Adipocyte (in vitro differentiated cells): Measurements from ENCODE around the gene APBB3.
A peak's percentile ranks its signal among the peaks of the same experiment; 100 is the strongest.

Experiments used
- DNase-seq: peaks from one replicate; pipeline ENCODE4 v3.0.0-alpha.2; 2015; ENCODE audit warnings: low read depth
- H3K27me3 ChIP-seq: replicated peaks from 2 replicates; pipeline ENCODE4 v1.7.0; 2013; ENCODE audit warnings: mild to moderate bottlenecking, low read length, moderate library complexity; ENCODE audit not compliant: control insufficient read depth, insufficient read depth
- H3K36me3 ChIP-seq: 2 replicates; pipeline ENCODE4 v1.7.0; 2013; ENCODE audit warnings: low read length, mild to moderate bottlenecking, moderate library complexity; ENCODE audit not compliant: control insufficient read depth, insufficient read depth, severe bottlenecking
- H3K4me1 ChIP-seq: 2 replicates; pipeline ENCODE4 v1.7.0; 2013; ENCODE audit warnings: mild to moderate bottlenecking, low read length, moderate library complexity; ENCODE audit not compliant: control insufficient read depth, insufficient read depth
- H3K4me3 ChIP-seq: 2 replicates; pipeline ENCODE4 v1.7.0; 2013; ENCODE audit warnings: mild to moderate bottlenecking, low read length, moderate library complexity
- H3K9ac ChIP-seq: 2 replicates; pipeline ENCODE4 v1.7.0; 2013; ENCODE audit warnings: mild to moderate bottlenecking, low read length, moderate library complexity
- H3K9me3 ChIP-seq: 2 replicates; pipeline ENCODE4 v1.7.0; 2013; ENCODE audit warnings: mild to moderate bottlenecking, low read length, moderate library complexity; ENCODE audit not compliant: control insufficient read depth

APBB3 gene

DNA sequence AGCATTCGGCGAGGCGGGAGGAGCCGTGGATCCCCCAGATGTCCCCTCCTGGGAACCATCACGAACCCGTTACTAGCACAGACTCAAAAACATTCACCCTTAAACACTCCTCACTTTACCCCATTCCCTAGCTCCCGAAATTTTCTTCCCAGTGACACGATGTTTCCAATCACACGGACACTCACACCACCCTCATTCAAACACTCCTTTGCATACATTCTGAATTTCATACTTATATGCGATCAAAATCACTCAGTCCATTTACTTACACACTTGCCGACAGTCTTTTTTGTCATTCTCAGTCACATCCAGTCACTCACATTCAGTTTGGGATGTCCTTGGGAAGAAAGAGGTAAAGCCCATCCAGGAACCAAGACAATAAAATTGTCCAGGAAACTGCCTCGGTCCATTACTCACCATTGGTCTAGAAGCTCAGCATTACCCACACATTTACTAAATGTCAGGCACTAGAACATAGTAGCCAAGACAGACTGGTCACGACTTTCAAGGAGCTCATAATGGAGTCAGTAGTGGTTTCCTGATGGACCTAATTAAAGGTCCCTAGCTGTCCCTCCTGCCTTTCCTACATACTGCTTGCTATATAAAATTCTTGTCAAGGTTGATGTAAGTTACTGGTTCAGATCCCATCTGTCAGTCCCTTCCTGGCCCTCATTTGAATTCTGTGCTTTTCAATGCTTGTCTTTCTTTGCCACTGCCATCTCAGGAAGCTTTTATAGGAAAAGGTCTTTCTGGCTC is 804 bp upstream of the APBB3 start:
- DNase-seq = peak; percentile 40
- H3K4me1 ChIP-seq = peaks cover 42% of the 10 kb centered on the region
- H3K27me3 ChIP-seq = no peaks in the 10 kb centered on the region
- H3K9ac ChIP-seq = peak overlapping the region; percentile 94
- H3K9me3 ChIP-seq = no peaks in the 10 kb centered on the region
- H3K4me3 ChIP-seq = peak overlapping the region; percentile 97
- peaks cover 28% of the 10 kb centered on the region for H3K36me3 ChIP-seq

DNA sequence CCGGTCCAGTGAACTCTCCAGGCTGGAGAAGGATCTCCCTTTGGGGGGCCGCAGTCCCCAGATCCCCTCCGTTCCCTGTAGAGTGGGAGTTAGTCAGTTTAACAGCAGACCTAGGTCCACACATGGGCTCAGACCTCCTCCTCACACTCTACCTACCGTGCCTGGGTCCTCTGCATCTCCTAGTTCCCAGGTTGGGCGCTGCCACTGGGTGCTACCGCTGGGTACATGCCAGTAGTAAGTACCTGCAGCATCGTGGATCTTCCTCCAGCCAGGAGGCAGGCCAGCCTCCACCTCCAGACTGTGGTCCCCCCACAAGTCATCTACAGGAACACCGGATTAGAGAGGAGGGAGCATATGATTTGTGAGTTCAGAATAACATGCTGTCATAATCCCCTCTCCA is 802 bp downstream of the APBB3 start:
- Histone ChIP-seq H3K4me1 (peaks cover 32% of the 10 kb centered on the region), H3K36me3 (peaks cover 30% of the 10 kb centered on the region), H3K9ac (peak overlapping the region; percentile 94), H3K4me3 (peak overlapping the region; percentile 97), H3K9me3 (no peaks in the 10 kb centered on the region), H3K27me3 (no peaks in the 10 kb centered on the region)
- no peak for DNase-seq

DNA sequence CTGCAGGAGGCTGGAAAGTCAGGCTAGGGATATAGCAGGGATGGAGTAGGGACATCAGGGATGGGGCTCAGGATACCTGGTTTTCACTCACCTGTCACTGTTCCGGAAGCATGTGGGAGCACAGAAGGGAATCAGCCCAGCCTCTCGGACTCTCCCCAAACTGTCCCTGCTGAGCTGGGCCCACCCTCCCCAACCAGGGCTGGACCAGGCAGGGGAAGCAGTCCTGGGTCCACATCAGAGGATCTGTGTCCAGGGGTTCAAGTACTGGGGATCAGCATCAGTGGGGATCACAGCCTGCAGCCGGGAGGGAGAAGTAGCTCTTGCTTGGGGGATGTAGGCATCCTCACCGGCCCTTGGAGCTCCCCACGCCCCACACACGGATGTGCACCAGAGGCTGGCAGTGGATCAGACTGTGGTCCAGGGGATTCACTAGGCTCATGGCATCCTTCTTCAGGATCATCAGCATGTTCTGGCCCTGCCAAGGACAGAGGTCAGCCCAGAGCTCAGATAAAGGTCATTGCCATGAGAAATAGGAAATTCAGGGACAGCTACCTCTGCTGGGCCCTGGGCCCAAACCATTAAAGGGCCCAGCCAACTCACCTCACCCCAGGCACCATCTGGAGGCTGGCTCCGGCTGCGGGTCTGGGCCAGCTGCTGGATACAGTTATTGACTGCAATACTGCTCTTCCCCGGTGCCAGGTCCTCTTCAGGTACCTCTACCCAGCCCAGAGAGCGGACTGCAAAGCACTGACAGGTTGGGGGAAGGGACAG is 2.5 kb downstream of the APBB3 start:
- Histone ChIP-seq H3K4me1 (peaks cover 34% of the 10 kb centered on the region), H3K27me3 (no peaks in the 10 kb centered on the region), H3K9me3 (no peaks in the 10 kb centered on the region), H3K36me3 (peaks cover 19% of the 10 kb centered on the region), H3K4me3 (no peak overlapping the region), H3K9ac (no peak overlapping the region)
- DNase-seq = no peak

DNA sequence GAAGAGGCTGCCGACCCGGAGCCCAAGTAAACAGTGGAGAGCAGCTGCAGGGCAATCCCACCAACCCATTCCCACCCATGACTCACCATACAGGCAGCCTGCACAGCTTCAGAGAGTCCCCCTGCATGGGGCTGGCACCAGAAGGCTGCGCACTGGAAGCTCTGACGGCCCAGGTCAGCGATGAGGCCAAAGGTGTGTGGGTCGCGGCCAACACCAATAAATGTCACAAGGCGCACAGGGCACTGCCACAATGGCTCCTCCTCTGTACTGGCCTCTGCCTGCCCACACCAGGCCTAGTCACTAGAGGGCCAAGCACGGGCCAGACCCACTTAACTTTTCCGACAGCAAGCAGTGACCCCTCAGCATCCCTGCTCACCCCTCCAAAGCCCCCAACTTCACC is 4.2 kb downstream of the APBB3 start:
- H3K27me3 ChIP-seq = no peaks in the 10 kb centered on the region
- H3K9me3 ChIP-seq = no peaks in the 10 kb centered on the region
- H3K36me3 ChIP-seq = peaks cover 13% of the 10 kb centered on the region
- H3K9ac ChIP-seq = no peak overlapping the region
- peaks cover 30% of the 10 kb centered on the region for H3K4me1 ChIP-seq
- DNase-seq = no peak
- no peak overlapping the region for H3K4me3 ChIP-seq

DNA sequence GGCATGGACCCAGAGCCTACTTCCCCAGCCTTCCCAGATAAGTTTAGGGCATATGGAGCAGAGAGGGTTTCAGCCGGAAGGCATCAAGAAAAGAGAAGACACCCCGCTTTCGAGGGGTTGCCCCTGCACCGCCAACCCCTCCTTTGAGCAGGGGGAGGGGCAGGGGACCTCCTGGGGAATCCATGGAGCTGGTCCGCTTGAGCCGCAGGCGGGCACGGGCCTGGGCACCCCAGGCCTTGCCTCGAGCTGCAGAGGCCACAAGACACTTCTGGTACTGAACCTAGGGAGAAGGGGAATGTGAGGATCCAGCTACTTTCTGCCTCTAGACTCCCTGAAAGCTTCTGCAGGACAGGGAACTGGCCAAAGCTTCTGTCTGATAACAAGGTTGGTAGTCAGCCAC is 5.9 kb downstream of the APBB3 start:
- Histone ChIP-seq H3K36me3 (peaks cover 13% of the 10 kb centered on the region), H3K9ac (peak overlapping the region; percentile 96), H3K27me3 (no peaks in the 10 kb centered on the region), H3K4me1 (peaks cover 32% of the 10 kb centered on the region), H3K9me3 (no peaks in the 10 kb centered on the region), H3K4me3 (no peak overlapping the region)
- no peak for DNase-seq

DNA sequence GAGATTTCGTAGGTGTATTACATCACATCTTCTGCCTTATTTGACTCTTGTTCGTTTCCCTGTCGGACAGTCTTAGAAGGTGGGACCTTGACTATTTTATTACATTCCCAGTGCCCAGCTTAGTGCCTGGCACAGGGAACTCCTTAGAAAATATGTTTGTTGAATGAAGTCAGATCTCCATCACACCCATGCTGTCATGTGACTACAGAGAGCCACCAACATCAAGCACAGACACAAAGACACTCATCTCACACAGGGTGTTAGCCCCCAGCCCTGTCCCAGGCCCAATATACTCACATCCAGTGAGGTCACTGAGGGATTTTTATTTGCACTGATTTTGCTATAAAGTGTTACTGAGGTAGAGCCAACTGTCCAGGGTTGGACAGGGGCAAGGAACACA is 6.4 kb downstream of the APBB3 start:
- no peak for DNase-seq
- Histone ChIP-seq H3K4me3 (peak overlapping the region; percentile 88), H3K9ac (peak overlapping the region; percentile 96), H3K9me3 (no peaks in the 10 kb centered on the region), H3K27me3 (no peaks in the 10 kb centered on the region), H3K36me3 (peaks cover 13% of the 10 kb centered on the region), H3K4me1 (peaks cover 28% of the 10 kb centered on the region)

DNA sequence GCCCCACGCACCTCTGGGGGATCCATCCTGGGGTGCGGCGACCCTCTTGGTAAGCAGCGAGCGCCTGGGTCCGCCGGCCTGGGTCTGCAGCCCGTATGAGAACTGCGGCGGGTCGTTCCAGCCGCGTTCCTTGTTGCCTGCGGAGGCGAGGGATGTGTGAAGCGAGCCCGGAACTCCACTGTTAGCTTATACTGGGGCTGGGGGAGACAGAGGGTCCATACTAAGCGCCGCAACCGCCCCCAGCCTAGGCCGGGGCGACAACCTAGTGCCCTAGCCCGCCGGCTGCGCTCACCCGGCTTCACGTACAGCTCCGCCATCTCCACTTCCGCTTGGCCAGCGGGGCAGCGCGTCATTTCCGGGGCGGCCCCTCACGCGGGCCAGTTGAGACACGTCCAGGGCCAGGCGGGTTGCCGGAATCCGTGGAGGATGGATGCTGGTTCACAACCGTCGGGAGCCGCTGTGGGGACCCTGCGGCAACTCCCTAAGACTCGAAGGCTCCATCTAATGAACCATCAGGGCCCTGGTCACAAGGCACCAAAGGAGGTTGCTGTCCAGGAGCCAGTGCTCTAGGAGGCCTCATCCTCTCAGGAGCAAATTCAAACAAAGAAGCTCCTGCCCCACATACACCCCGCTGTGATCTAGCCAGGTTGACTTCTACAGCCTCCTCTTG is 7.1 kb downstream of the APBB3 start, which contains the start of gene SRA1:
Gene SRA1, minus strand, starts transcription at position 338 of the 670 bp plus-strand sequence. Its CDS starts 21 bp downstream, at position 317.
- Histone ChIP-seq H3K4me3 (peak within 1 kb of the TSS; percentile 88), H3K27me3 (no peaks in the 10 kb centered on the region), H3K9me3 (no peaks in the 10 kb centered on the region), H3K36me3 (peaks cover 16% of the 10 kb centered on the region), H3K9ac (peak within 1 kb of the TSS; percentile 96), H3K4me1 (peaks cover 28% of the 10 kb centered on the region)
- peak; percentile 98 for DNase-seq

DNA sequence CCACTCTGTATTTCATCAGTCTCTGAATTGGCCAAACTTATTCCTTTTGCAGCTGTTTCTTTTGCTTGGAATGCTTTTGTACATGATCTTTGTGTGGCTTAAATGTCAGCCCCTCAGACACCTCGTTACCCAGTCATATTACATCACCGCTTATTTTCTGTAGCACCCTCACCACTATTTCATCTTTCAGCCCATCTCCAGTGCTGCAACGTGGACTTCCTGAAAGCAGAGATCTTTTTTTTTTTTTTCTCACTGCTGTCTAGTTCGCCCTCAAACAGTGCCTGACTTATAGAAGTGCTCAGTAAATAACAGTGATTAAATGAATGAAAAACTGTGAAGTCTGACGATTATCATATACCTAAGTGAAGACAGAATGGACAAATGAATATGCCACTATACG is 8.0 kb downstream of the APBB3 start:
- Histone ChIP-seq H3K4me3 (peak overlapping the region; percentile 88), H3K27me3 (no peaks in the 10 kb centered on the region), H3K9me3 (no peaks in the 10 kb centered on the region), H3K36me3 (peaks cover 23% of the 10 kb centered on the region), H3K9ac (peak overlapping the region; percentile 96), H3K4me1 (peaks cover 28% of the 10 kb centered on the region)
- DNase-seq = peak; percentile 64

DNA sequence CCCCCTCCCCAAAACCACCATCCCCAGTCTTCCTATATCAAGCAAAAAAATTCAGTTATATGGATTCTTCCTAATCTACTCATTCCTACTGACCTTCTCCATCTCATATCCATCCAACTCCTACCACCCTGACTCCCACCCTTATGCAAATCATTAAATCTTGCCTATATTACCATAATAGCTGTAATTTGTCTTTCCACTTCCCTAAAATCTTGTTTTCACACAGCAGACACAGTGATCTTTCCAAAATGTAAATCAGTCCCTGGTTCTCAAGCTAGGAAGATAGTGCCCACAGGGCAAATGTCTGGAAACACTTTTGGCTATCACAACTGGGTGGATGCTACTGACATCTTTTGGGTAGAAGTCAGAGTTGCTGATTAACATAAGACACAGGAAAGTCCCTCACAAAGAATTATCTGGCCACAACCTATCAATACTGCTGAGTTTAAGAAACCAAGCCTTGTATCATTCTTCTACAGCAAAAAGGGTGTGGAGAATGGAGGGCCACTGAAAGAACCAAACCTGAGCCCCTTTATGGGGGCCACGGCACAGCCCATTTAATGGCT is 8.6 kb downstream of the APBB3 start:
- Histone ChIP-seq H3K9me3 (no peaks in the 10 kb centered on the region), H3K36me3 (peaks cover 29% of the 10 kb centered on the region), H3K4me3 (peak overlapping the region; percentile 88), H3K27me3 (no peaks in the 10 kb centered on the region), H3K9ac (peak overlapping the region; percentile 96), H3K4me1 (peaks cover 28% of the 10 kb centered on the region)
- DNase-seq = peak; percentile 24

DNA sequence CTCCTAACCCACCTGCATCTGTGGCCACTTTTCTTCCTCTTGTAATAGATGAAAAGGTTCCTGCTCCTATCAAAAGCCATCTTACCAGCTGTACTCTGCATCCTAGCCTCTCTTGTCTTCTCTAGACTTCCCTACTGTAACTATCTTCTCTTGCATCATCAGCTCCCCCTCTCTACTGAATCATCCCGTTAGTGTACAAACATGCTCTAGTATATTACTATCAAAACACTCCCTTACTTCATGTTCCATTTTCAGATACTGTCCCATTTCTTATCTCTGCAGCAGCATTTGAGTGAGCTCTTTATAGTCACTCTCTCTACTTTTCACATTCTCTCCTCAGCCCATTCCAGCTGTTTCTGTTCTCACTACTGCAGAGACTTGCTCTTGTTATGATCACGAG is 9.9 kb downstream of the APBB3 start:
- Histone ChIP-seq H3K4me3 (no peak overlapping the region), H3K9me3 (no peaks in the 10 kb centered on the region), H3K27me3 (no peaks in the 10 kb centered on the region), H3K36me3 (peaks cover 38% of the 10 kb centered on the region), H3K4me1 (peaks cover 35% of the 10 kb centered on the region), H3K9ac (no peak overlapping the region)
- DNase-seq = peak; percentile 66

DNA sequence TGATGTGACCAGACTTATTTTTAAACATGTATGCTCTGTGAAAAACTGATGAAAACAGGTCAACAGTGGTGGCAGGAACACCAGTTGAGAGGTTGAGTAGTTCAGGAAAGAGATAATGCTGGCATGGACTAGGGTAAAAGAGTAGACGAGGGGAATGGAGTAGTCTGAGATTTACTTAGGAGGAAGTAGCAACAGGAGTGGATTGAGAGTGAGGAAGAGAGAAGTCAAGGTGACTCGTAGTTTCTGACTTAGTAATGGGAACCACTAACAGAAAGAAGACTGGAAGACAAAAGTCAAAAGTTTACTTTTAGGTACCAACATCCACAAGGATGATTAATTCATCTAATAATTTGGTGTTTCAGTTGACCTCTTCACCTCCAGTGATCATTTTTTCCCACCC is 10.7 kb downstream of the APBB3 start:
- peaks cover 43% of the 10 kb centered on the region for H3K36me3 ChIP-seq

More for the DNA sequence above, 10.7 kb downstream of the APBB3 start:
- Histone ChIP-seq H3K9me3 (no peaks in the 10 kb centered on the region), H3K4me3 (no peak overlapping the region), H3K9ac (no peak overlapping the region), H3K4me1 (peaks cover 43% of the 10 kb centered on the region), H3K27me3 (no peaks in the 10 kb centered on the region)
- DNase-seq = no peak
